Naive thymus-derived CD4-positive, alpha-beta T cell (primary cell): Measurements from ENCODE around the gene SLC44A1. TPM values are rescaled to one million over a fixed set of nuclear protein-coding genes. Genes with fewer than 3 reads are reported as not detected.

ENCODE experiments used
- ATAC-seq: fragments of 150-1000 bp; cut with Tn5 transposase; 2 replicates; pipeline ENCODE4 v1.10.0; 2021; ENCODE audit warnings: mild to moderate bottlenecking, moderate library complexity
- CTCF ChIA-PET: fragments of 350-600 bp; sonication (Branson Sonifier 250); formaldehyde crosslinking; loops from one replicate; lab custom pipeline; 2021; ENCODE audit warnings: antibody characterized with exemption; lab: Charles Lee
- POLR2A ChIA-PET: fragments of 350-600 bp; sonication (Branson Sonifier 250); formaldehyde crosslinking; loops from one replicate; lab custom pipeline; 2021; ENCODE audit warnings: antibody characterized with exemption, inconsistent platforms; lab: Charles Lee
- DNase-seq, 9 donors: peaks; one replicate each; pipeline versions ENCODE4 v3.0.0 to v3.0.0-alpha.2; 2020 to 2022; ENCODE audit warnings: mixed read lengths in 1 of 9
- H3K27ac ChIP-seq: one replicate; pipeline ENCODE4 v1.7.0; 2013; ENCODE audit warnings: mild to moderate bottlenecking, low read depth, low read length, moderate library complexity
- H3K27me3 ChIP-seq, 2 donors: one replicate each; pipeline ENCODE4 v1.7.0; 2013; ENCODE audit warnings: low read length in 2 of 2, mild to moderate bottlenecking in 2 of 2, moderate library complexity in 2 of 2; ENCODE audit not compliant: control insufficient read depth in 2 of 2, insufficient read depth in 2 of 2
- H3K36me3 ChIP-seq, 3 experiments: 1 replicate in 2 of 3; 2 replicates in 1 of 3; pipeline ENCODE4 v1.7.0; 2013; ENCODE audit warnings: low read length in 3 of 3, mild to moderate bottlenecking in 3 of 3, moderate library complexity in 1 of 3; ENCODE audit not compliant: insufficient read depth in 3 of 3, control insufficient read depth in 2 of 3
- H3K4me1 ChIP-seq, 2 donors: one replicate each; pipeline ENCODE4 v1.7.0; 2013; ENCODE audit warnings: low read length in 2 of 2, mild to moderate bottlenecking in 2 of 2, moderate library complexity in 1 of 2; ENCODE audit not compliant: control insufficient read depth in 2 of 2, insufficient read depth in 2 of 2
- H3K4me3 ChIP-seq: 2 replicates; pipeline ENCODE4 v1.7.0; 2013; ENCODE audit warnings: mild to moderate bottlenecking, low read length
- H3K9me3 ChIP-seq, 3 experiments: 1 replicate in 2 of 3; 2 replicates in 1 of 3; pipeline ENCODE4 v1.7.0; 2013; ENCODE audit warnings: low read length in 3 of 3; ENCODE audit not compliant: control insufficient read depth in 2 of 3
- H3K27ac Mint-ChIP-seq, 9 donors: one replicate each; pipeline ENCODE4 v1.8.0; 2020 to 2022; ENCODE audit warnings: mixed read lengths in 9 of 9, mild to moderate bottlenecking in 8 of 9, moderate library complexity in 5 of 9, inconsistent platforms in 2 of 9
- H3K27me3 Mint-ChIP-seq, 5 donors: one replicate each; pipeline ENCODE4 v1.8.0; 2021 to 2022; ENCODE audit warnings: mixed read lengths in 5 of 5, mild to moderate bottlenecking in 1 of 5
- H3K36me3 Mint-ChIP-seq, 5 donors: one replicate each; pipeline ENCODE4 v1.8.0; 2020 to 2022; ENCODE audit warnings: mixed read lengths in 5 of 5, mild to moderate bottlenecking in 3 of 5, inconsistent platforms in 1 of 5
- H3K4me1 Mint-ChIP-seq, 7 donors: one replicate each; pipeline ENCODE4 v1.8.0; 2020 to 2022; ENCODE audit warnings: mixed read lengths in 7 of 7, mild to moderate bottlenecking in 3 of 7, inconsistent platforms in 1 of 7
- H3K4me3 Mint-ChIP-seq, 10 donors: one replicate each; pipeline ENCODE4 v1.8.0; 2020 to 2022; ENCODE audit warnings: mild to moderate bottlenecking in 10 of 10, mixed read lengths in 10 of 10, moderate library complexity in 6 of 10, inconsistent platforms in 2 of 10
- H3K9me3 Mint-ChIP-seq, 11 donors: one replicate each; pipeline ENCODE4 v1.8.0; 2020 to 2022; ENCODE audit warnings: mixed read lengths in 11 of 11, mild to moderate bottlenecking in 4 of 11, inconsistent platforms in 1 of 11, moderate library complexity in 1 of 11
- intact Hi-C, 2 donors: fragments of 100-400 bp; cut with micrococcal nuclease; formaldehyde crosslinking; loops; one replicate each; pipeline ENCODE4 v1.15.1; 2023
- polyA plus RNA-seq, 2 donors: library from polyadenylated mRNA; unstranded; fragments of 300-500 nt; fragmentation: Illumina TruSeq; gene quantifications; one replicate each; pipeline ENCODE4 v1.2.3, GENCODE V29; 2021
- total RNA-seq, 6 experiments: library from RNA in 5 of 6; stranded (reverse) in 5 of 6; gene quantifications; 1 replicate in 5 of 6; 2 replicates in 1 of 6; pipeline ENCODE4 v1.2.3 and lab custom pipeline; 2021 to 2026

The SLC44A1 gene
- total and polyA plus RNA-seq, 7 experiments from 2014 or later: 7.7 to 21.8 (median 13.7) TPM

DNA sequence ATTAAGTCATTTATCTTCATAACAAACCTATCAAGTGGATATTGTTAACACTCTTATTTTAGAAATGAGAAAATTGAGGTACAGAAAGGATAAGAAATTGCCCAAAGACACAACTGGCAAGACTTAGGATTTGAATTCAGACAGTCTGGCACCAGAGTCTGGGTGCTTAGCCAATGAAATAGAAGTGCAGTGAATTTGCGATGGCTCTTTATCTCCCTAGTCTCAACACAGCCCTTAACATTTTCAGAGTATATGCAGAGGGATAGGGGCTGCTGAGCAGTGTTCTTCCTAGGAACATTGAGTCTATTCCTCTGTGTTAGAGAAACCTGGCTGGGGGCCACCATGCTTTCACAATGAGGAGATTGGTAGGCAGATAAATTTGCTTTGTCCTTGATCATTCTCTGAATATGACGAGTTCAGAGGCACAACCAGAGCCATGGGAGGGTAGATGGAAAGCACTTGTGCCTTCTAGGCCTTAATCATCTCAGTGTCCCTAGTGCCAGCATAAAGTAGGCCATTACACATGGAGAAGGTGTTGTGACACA is 197.2 kb downstream of the SLC44A1 start:
- no peak overlapping the region for H3K4me3 ChIP-seq
- Mint-ChIP-seq H3K36me3 (no peaks in the 10 kb centered on the region), H3K4me1 (peaks cover 0 to 6% (median 0%) of the 10 kb centered on the region in 7 donors), H3K4me3 (no peak overlapping the region), H3K27me3 (peaks cover 0 to 6% (median 0%) of the 10 kb centered on the region in 5 donors), H3K27ac (no peak overlapping the region), H3K9me3 (no peaks in the 10 kb centered on the region)
- intact Hi-C loops: loop anchor here in 1 of 2 donors (10.0 kb wide), 1 partner anchor 1347 kb away; the partner anchor contains the start of gene SMC2
- no peaks in the 10 kb centered on the region for H3K4me1 ChIP-seq
- no peak for ATAC-seq
- ChIA-PET POLR2A (no interaction called here), CTCF (no interaction called here)
- H3K9me3 ChIP-seq: no peaks in the 10 kb centered on the region
- no peaks in the 10 kb centered on the region for H3K36me3 ChIP-seq
- no peak for DNase-seq
- H3K27me3 ChIP-seq: no peaks in the 10 kb centered on the region
- H3K27ac ChIP-seq: no peak overlapping the region

DNA sequence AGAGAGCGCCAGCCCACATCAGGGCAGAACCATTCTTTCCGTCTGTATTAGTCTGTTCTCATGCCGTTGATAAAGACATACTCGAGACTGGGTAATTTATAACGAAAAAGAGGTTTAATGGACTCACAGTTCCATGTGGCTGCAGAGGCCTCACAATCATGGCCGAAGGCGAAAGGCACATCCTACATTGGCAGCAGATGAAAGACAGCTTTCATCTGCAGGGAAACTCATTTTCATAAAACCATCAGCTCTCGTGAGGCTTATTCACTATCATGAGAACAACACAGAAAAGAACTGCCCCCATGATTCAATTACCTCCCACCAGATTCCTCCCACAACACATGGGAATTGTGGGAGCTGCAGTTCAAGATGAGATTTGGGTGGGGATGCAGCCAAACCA is 198.7 kb downstream of the SLC44A1 start:
- Mint-ChIP-seq H3K27ac (peak overlapping the region in 1 of 9 donors; percentile 30), H3K4me3 (no peak overlapping the region), H3K9me3 (no peaks in the 10 kb centered on the region), H3K27me3 (peaks cover 0 to 4% (median 0%) of the 10 kb centered on the region in 5 donors), H3K4me1 (peaks cover 0 to 10% (median 5%) of the 10 kb centered on the region in 7 donors), H3K36me3 (no peaks in the 10 kb centered on the region)
- peaks cover 0 to 3% of the 10 kb centered on the region in 2 donors for H3K4me1 ChIP-seq
- no peak overlapping the region for H3K4me3 ChIP-seq
- no peak overlapping the region for H3K27ac ChIP-seq
- ChIA-PET POLR2A (no interaction called here), CTCF (interaction anchor here (1.5 kb wide), 1 partner anchor 12 kb away, joined by 3 read pairs; no protein-coding TSS in a partner anchor)
- no peak for DNase-seq
- H3K9me3 ChIP-seq: no peaks in the 10 kb centered on the region
- no peaks in the 10 kb centered on the region for H3K27me3 ChIP-seq
- intact Hi-C loops: loop anchor here in 1 of 2 donors (10.0 kb wide), 1 partner anchor 1348 kb away; the partner anchor contains the start of gene SMC2
- no peaks in the 10 kb centered on the region for H3K36me3 ChIP-seq
- no peak for ATAC-seq

DNA sequence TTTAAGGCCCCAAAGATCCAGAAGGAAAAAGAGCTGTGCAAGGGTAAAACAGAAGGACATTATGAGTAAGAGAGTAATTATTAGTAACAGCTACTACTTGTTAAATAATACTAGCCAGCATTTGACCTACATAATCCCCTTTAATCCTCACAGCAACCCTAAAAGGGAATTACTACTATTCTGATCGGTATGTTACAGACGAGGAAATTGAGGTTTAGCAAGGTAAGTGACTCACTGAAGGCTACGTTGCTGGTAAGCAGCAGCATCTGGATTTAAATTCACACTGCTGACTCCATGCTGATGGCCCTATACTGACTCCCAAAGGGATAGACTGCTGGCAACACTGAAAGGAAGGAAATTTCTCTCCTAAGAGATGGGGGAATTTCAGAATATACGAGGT is 199.7 kb downstream of the SLC44A1 start:
- POLR2A ChIA-PET: no interaction called here
- no peak overlapping the region for H3K27ac Mint-ChIP-seq

DNA sequence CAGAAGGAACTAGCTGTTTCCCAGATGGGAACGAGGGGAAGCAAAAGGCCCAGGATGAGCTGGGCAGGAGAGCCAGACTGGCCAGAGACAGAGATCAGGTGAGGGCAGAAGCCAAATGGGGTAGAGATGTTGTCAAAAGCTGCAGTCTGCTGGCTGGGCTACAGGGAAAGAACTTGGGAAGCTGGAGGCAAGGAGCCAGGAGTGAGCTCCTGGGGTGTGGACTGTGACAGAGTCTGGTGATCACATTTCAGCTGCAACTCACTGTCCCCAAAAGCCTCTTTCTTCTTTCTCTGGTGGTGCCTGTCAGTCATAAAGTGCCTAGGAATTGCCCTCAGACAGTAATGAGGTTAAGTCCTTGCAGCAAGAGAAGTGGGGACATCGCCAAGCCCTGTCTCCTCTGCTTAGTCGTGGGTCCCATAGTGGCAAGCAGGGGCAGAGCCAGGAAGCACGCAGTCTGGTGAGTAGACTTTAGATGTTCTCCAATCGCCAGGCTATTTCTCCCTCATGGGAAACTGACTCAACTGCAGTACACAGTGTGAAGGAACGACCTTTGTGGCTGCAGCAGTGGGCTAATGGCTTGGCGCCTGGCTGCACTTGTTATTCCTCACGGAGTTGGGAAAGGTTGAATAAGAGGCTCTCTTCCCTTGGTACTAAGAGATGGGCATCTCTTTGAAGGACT is 200.9 kb downstream of the SLC44A1 start:
- Mint-ChIP-seq H3K4me3 (no peak overlapping the region), H3K27me3 (peaks cover 0 to 7% (median 0%) of the 10 kb centered on the region in 5 donors), H3K36me3 (no peaks in the 10 kb centered on the region), H3K4me1 (peaks cover 0 to 27% (median 9%) of the 10 kb centered on the region in 7 donors), H3K27ac (no peak overlapping the region), H3K9me3 (no peaks in the 10 kb centered on the region)
- H3K27ac ChIP-seq: no peak overlapping the region
- H3K4me3 ChIP-seq: no peak overlapping the region
- ChIA-PET POLR2A (no interaction called here), CTCF (no interaction called here)
- no peak for DNase-seq
- ATAC-seq: no peak
- H3K4me1 ChIP-seq: peaks cover 3 to 5% of the 10 kb centered on the region in 2 donors
- intact Hi-C loops: loop anchor here (5.0 to 10.0 kb wide), 4 partner anchors 112 to 1353 kb away; partner anchors contain the start of genes SMC2 (in 2 of the 2), FKTN (in 1 of the 2) and TMEM38B (in 1 of the 2)
- no peaks in the 10 kb centered on the region for H3K27me3 ChIP-seq
- H3K36me3 ChIP-seq: no peaks in the 10 kb centered on the region
- H3K9me3 ChIP-seq: no peaks in the 10 kb centered on the region

More for the DNA sequence above, 199.7 kb downstream of the SLC44A1 start:
- Mint-ChIP-seq H3K4me1 (peaks cover 0 to 17% (median 7%) of the 10 kb centered on the region in 7 donors), H3K27me3 (peaks cover 0 to 3% (median 0%) of the 10 kb centered on the region in 5 donors), H3K4me3 (no peak overlapping the region), H3K9me3 (no peaks in the 10 kb centered on the region), H3K36me3 (no peaks in the 10 kb centered on the region)
- Histone ChIP-seq H3K9me3 (no peaks in the 10 kb centered on the region), H3K4me1 (peaks cover 3 to 5% of the 10 kb centered on the region in 2 donors), H3K27ac (no peak overlapping the region), H3K36me3 (no peaks in the 10 kb centered on the region), H3K4me3 (no peak overlapping the region), H3K27me3 (no peaks in the 10 kb centered on the region)
- no peak for ATAC-seq
- no peak for DNase-seq
- CTCF ChIA-PET: no interaction called here
- intact Hi-C loops: loop anchor here in 1 of 2 donors (10.0 kb wide), 1 partner anchor 1349 kb away; the partner anchor contains the start of gene SMC2

DNA sequence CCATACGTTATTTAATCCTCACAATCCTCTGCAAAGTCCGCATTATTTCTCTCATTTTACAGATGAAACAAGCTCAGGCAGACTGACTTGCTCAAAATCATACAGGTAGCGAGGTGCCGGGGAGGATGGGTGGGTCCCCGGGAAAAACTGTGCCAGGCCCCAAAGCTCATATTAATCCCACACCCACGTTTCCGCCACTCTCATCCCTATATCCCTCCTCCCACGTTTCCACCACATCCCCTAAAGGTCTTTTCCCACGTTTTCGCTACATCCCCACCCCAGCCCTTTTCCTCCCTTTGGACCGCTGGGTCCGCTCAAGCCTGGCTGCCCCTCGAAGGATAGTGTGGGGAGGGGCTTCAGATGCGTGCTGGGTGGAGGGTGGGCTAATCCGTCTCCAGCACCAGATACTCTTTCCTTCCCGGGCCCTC is 202.9 kb downstream of the SLC44A1 start:
- H3K4me3 ChIP-seq: peak overlapping the region; percentile 81
- Mint-ChIP-seq H3K27ac (peak overlapping the region in 3 of 9 donors; percentile 34 to 80 (median 52)), H3K4me1 (peaks cover 0 to 33% (median 9%) of the 10 kb centered on the region in 7 donors), H3K4me3 (peak overlapping the region; percentile 70 to 89 (median 84)), H3K27me3 (peaks cover 0 to 8% (median 0%) of the 10 kb centered on the region in 5 donors), H3K9me3 (no peaks in the 10 kb centered on the region), H3K36me3 (no peaks in the 10 kb centered on the region)
- peaks cover 3 to 5% of the 10 kb centered on the region in 2 donors for H3K4me1 ChIP-seq
- POLR2A ChIA-PET: interaction anchor here (0.5 kb wide), 1 partner anchor 239 kb away, joined by 3 read pairs; no protein-coding TSS in a partner anchor
- intact Hi-C loops: loop anchor here (1.0 to 10.0 kb wide), 5 partner anchors 110 to 1355 kb away; partner anchors contain the start of genes SMC2 (in 2 of the 2), FKTN (in 1 of the 2), SLC44A1 (in 1 of the 2) and TMEM38B (in 1 of the 2)
- no peaks in the 10 kb centered on the region for H3K27me3 ChIP-seq
- peak overlapping the region; percentile 43 for H3K27ac ChIP-seq
- CTCF ChIA-PET: no interaction called here
- H3K9me3 ChIP-seq: no peaks in the 10 kb centered on the region
- ATAC-seq (no peak), DNase-seq (no peak)
- H3K36me3 ChIP-seq: no peaks in the 10 kb centered on the region
